ENCODE data around the gene TSC22D3.
"Not testable (repeated sequence)": the region's sequence is repeated elsewhere in the genome, so short reads cannot be mapped to it uniquely, and the experiment has no call there.

TSC22D3 gene

DNA sequence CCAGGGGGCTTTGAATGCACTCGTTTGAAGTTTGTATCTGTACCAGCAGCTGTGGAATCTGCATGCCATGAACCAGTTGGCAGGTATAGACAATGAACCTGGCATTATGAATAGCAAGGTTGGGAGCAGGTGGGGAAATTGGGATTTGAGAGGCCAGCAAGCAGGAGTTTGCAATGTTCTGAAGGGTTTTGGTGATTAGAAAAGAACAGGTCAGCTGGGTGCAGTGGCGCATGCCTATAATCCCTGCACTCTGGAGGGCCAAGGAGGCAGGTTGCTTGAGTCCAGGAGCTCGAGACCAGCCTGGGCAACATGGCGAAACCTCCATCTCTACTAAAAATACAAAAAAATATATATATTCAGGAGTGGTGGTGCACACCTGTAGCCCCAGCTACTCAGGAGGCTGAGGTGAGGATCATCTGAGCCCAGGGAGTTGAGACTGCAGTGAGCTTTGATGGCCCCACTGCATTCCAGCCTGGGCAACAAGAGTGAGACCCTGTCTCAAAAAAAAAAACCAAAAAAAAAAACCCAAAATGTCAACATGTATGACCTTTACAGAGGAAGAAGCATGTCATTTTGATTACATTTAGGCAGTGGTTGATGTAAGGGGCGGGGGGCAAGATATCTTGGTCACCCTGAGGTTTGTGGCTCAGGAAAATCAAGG lies 63.9 kb downstream of the TSC22D3 start:
- no peak for DNase-seq

DNA sequence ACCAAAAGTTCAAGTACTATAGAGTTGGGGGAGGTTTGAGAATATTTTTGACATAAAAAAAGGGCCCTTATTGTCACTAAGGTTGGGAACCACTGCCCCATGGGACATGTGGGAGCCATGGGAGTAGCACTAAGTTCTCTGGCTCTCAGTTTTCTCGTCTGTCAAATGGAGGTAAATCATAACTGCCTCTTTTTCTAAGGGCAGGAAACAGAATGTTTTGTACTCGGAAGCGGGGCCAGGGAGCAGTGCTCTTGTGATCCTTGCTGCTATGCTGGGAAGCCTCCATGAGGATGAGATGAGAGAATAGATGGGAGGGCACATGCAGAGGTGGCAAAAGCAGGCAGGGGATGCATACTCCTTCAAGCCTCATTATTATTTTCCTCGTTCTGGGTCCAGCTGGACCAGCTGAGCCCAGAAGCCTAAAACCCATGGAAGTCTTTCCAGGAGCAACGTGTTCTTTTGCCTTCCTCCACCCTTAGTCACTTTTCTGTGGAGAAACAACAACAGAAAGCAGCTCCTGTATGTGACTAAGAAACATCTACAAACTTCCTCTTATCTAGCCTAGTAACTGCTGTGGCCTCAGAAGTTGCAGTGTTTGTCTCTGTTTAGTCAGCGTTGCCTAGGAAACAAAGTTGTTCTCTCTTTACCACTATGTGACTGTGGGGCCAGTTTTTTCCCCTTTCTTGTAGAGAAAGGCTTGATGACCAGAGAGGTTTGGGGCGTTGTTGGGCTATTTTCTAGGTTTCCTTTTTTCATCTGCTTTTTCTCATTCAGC lies 64.8 kb downstream of the TSC22D3 start:
- DNase-seq = peak; percentile 71

DNA sequence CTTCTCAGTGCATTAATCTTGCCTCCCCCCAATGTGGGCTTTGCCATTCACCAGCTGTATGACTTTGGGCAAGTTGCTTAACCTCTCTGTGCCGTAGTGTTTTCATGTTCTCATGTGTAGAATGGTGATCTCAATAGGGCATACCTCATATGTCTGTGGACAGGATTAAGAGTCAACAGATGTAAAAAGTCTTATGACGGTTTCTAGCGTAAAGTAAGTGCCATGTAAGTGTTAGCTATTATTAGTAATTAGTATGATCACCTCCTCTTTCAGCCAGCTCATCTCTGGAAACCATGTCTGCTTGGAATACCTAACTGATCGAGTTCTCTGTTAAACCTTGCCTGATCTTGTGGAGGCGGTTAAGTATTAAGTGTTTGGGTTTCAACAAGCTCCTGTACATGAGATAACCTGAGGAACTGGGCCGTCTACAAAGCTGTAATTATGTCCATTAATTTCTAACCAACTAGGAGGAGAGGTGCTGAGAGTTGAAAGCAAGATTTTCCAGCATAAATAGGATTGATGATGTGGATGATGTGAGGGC lies 66.3 kb downstream of the TSC22D3 start:
- DNase-seq = no peak

DNA sequence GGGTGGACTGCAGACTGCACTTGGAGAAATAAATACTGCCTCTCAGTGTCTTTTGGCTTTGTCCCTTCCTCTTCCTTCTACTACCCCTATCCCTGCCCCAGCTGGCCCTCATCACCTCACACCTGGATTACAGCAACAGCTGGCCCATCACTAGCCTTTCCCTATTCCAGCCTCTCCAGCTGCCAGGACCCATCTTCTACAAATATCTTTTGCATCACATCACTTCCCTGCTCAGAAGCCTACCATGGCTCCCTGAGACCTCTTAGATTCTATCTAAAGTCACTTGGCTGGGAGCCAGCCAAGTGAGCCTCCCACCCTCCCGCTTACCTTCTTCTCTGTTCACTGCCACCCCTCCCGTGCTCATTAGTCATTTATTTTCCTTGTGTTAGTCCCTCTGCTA lies 66.8 kb downstream of the TSC22D3 start:
- DNase-seq = no peak

DNA sequence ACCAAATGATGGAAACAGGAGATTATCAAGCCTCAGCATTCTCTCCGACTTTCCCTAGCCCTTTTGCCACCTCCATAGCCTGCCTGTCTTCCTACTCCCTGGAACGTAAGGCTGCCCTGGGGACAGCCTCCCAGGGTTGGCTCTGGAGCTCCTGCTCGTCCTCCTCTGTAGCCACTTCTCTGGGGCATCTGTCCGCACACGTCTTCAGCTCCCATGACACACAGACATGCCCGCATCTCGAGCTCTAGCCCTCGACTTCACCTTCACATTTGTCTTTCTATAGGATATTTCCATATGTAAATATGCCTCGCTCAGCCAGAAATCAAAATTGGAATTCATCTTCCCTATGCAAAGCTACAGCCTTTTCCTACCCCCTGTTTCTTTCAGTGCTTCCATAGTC lies 67.7 kb downstream of the TSC22D3 start:
- DNase-seq = no peak

DNA sequence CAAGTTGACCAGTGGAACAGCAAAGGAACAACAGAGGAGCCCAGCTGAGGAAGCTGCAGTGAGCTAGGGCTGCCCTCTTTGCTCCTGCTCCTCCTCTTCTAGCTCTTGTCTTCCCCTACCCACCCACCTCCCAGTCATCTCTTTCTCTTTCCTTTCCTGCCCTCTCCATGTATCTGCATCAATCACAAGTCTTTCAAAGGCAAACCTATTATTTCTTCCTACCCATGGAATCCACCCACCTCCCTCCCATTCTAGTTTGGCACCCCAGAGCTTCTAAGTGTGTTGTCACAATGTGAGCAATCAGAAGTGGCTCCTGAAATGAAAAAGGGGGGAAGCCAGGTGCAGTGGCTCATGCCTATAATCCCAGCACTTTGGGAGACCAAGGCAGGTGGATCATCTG lies 69.3 kb downstream of the TSC22D3 start:
- DNase-seq = no peak

DNA sequence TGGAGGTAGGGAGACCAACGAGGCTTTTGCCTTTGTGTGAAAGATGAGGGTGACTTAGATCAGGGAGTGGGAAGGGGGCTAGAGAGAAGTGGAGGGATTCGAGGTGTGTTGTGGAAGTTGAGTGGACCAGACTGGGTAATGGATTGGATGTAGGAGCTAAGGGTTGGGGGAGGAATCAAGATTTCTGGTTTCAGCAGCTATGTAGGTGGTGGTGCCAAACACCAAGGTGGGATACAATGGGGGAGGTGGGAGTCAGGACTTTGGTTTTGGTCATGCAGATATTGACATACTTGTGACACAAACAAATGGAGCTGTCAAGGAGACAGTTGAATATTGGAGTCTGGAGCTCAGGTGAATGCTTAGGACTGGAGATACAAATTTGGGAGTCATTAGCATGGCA lies 71.0 kb downstream of the TSC22D3 start:
- DNase-seq = no peak

DNA sequence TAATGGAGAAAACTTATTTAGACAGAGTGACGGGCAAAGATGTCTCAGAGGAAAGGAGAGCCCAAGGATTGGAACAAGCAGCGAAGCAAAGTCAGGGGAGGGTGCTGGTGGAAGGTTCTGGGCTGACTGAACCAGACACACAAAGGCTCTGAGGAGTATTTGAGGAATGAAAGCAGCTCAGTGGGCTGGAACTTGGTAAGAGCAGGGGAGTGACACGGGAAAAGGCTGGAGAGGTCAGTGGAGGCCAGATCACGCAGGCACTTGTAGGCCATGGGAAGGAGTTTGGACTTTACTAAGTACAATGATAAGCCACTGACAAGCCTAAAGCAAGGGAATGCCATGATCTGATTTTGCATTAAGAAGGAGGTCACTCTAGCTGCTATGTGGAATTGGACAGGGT lies 71.4 kb downstream of the TSC22D3 start:
- DNase-seq = no peak

DNA sequence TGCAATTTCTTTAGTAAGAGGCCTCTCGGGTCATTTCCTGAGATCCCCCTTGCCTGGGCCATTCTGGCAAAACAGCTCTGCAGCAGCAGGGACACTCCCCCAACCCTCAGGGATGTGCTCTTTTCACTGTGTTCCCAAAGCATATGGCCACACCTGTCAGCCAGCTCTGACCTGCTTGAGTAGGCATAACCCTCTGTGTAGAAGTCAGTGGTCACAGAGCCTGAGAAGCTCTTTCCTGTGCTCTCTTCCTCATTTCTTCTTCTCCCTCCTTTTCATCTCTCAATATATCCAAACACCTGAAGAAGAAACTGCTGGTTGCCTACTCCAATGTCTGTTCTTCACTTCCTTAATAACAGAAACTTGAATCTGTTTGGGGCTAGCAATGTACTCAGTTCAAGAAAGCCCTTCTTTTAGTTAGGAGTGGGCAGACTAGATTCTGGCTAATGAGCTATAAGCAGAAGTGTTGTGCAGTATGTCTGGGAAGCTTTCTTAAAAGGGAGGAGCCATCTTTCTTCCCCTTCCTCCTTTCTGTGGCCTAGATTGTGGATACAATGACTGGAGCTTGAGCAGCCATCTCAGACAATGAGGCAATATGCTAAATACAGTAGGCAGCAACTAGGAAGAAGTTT lies 74.0 kb downstream of the TSC22D3 start:
- no peak for DNase-seq

DNA sequence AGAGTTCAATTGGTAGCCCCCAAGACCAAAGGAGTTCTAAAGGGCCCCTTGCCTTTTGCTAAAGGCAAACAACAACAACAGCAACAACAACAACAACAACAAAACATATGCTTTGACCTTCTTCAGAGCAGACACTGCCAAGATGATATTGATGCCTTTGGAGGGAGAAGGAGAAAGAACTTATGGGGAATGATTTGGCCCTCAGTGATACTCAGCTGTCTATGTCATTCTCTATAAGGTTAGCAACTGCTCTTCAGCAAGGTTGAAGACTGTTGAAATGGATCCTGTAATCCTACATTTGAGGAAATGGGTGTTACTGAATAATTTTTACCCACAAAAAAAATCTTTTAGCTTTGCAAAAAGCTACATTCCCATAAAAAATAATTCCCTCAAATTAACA lies 74.8 kb downstream of the TSC22D3 start:
- no peak for DNase-seq

DNA sequence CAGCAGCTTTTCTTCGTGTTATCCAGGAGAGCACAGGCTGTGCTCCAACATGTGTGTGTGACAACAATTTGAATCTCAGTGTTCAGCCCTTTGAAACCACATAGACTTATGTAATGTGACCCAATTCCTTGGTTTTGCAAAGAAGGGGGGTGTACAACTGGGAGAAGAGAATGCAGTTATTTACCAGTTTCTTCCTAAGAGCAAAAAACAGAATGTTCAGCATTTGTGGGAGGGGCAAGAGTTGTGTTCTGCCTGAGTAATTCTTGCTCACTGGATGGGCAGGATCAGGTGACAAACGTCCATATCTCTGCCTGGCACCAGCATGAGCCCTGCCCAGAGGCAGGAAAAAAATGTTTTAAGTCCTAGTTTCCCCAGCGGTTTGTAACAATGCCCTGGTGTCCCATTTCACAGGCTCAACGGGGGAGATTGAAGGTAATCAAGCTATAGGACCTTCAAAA lies 75.2 kb downstream of the TSC22D3 start:
- no peak for DNase-seq

DNA sequence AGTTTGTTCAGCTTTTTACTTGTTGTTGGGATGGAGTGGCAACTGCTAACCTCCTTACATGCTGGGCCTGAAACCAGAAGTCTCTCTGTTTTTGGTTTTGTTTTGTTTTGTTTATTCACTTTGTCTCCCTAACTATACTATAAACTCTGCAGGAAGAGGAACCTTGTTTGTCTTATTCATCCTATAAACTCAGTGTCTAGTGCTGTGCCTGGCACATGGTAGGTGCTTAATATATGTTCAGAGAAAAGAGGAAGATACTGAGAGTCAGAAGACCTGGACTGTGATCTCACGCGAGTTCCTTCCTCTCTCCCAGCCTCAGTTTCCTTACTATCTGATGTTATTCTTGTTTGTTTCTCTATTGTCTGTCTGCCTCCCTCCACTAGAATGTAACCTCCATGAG lies 76.0 kb downstream of the TSC22D3 start:
- DNase-seq = no peak

DNA sequence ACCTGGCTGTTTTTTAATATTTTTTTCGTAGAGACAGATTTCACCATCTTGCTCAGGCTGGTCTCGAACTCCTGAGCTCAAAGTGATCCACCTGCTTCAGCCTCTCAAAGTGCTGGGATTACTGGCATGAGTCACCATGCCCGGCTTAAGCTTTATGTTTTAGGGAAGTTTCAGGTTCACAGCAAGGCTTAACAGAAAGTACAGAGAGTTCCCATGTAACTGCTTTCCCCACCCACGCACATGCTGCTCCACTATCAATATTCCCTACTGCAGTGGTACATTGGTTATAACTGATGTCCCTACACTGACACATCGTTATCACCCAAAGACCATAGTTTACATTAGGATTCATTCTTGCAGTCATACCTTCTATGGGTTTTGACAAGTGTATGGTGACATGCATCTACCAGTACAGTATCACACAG lies 84.6 kb downstream of the TSC22D3 start:
- DNase-seq = no peak

DNA sequence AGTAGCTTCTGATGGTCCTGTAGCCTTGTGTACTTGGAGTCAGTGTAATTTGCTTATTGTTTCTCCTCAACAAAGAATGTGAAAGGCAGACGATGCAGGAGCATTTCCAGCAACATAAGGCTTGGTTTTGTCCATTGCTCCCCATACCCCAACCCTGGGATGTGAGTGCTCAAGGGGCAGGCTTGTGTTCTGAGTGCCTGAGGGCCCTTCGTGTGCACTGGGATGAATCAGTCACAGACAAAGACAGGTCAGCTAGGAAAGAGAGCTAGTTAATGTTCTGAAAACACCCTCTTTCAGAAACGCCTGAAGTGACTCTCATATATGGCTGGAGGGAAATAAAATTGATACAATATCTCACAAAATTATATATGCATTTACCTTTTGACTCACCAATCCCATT lies 88.1 kb downstream of the TSC22D3 start:
- no peak for DNase-seq

DNA sequence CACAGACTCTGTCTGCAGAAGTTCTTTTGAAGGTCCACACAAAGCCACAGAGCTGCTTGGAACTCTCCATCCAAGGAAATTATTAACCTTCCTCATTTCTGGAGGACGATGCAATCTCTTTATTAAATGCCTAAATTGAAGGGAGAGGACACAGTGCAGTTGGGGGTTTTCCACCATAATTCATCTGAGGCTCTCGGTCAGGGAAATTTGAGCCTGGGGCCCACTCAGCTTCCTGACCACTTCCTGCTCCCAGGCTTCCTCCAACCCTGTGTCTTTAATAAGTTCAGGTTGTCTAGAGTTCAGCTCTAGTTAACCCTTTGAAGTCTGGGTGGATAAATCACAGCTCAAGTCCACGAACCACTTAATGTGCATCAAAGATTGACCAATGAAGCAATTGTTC lies 88.8 kb downstream of the TSC22D3 start:
- DNase-seq = no peak

DNA sequence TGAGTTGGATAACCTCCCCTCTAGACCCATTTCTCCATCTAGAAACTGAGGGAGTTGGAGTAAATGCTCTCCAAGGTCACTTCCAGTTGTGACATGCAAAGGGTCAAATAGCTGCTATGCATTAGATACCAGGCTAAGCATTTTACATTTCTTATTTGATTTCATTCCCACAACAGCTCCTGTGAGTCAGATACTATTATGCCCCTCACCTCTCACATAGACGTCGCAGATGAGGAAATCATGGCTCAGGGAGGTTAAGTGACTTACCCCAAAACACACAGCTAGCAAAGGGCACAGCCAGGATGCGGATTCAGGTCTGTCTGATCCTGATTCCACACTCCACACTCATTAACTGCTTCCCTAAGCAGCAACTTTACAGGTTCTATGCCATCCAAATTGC lies 89.6 kb downstream of the TSC22D3 start:
- no peak for DNase-seq

DNA sequence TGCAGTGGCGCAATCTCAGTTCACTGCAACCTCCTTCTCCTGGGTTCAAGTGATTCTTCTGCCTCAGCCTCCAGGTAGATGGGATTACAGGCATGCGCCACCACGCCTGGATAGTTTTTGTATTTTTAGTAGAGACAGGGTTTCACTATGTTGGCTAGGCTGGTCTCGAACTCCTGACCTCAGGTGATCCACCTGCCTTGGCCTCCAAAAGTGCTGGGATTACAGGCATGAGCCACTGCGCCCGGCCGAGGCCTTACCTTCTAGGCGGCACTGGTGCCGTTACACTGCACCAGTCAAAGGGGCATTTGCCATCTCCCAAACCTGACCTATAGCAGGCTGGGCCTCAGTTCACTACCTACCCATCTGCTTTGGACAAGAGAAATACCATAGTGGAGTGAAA lies 90.0 kb downstream of the TSC22D3 start:
- DNase-seq = not testable (repeated sequence)

DNA sequence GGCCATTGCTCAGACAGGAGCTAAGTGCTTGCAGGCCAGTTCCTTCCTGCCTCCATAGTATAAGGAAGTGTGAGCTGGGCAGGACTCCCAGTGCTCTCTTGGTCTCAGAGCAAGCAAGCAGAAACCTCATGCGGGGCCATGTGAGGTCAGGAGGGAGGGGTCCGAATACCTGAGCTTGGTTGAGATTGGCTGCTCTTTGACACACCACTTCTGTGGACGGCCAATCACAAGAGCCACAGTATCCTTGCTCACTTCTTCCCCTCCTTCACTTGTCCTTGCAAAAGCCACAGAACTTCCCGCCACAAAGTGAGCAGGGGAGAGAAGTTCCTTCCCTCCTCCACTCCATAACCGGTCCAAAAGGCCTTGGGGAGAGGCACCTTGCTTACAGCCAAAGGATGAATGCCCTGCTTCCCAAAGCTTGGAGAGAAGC lies 90.6 kb downstream of the TSC22D3 start:
- DNase-seq = peak; percentile 67

DNA sequence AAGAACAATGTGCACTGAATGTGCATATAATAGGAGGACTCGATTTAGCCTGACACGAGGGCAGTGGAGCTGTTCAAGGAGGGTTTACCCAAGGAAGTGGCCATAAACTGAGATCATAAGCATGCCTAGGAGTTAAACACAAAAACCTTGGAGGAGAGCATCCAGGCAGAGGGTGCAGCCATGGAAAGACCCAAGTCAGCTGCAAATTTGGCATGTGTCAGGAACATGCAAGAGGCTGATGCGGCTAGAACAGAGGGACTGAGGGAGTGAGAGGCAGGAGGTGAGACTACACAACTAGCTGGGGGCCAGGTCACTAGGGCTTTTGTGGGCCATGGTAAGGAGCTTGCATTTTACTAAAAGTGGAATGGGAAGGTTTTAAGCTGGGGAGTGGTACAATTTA lies 91.7 kb downstream of the TSC22D3 start:
- DNase-seq = no peak

DNA sequence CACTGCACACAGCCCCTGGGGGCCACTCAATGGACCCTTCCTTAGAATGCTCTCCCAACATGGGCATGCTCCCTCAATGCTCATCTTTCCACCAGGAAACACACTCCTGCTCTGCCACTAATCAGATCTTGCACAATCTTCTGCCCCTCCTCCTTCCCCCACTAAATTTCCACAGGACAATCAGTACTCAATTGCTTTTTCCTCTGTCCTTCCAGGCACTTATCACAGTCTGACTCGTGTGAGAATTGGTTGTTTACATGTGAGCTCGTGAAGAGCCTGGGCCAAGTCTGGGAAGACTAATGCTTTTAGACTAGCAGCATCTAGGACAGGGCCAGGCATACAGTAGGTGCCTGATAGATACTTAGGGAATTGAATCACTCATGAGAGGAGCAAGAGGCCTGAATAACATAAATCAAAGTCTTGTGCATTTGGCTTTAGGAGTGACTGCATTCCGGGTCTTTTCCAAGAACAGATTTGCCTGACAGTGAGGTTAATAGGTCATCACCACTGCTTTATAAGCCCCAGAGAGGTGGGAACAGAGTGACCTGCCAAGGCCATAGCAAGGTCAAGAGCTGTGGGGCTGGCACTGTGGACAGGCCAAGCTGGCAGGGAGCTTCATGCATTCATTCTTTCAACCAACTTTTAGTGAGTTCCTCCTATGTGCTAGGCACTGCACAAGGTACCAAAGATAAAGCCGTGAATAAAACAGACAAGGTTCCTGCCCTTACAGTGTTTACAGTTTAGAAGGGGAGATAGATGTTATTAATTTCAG lies 92.3 kb downstream of the TSC22D3 start:
- no peak for DNase-seq

DNA sequence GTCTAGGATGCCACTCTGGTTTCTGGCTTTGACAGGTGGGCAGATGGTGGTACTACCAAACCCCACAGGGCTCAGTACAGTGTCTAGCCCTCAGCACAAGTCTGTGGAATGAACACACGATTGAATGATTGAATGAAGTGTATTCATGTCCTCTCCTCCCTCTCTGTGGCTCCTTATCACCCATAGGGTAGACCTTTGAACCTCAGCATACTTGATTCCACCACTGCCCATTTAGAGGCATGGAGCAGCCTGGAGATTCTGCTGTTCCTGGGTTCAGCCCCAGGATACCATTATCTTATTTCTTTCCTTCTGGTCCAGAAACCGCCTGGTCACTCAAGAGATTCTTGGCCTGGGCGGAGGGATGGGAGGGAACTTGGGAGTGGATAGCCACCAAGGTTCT lies 93.3 kb downstream of the TSC22D3 start:
- DNase-seq = no peak

DNA sequence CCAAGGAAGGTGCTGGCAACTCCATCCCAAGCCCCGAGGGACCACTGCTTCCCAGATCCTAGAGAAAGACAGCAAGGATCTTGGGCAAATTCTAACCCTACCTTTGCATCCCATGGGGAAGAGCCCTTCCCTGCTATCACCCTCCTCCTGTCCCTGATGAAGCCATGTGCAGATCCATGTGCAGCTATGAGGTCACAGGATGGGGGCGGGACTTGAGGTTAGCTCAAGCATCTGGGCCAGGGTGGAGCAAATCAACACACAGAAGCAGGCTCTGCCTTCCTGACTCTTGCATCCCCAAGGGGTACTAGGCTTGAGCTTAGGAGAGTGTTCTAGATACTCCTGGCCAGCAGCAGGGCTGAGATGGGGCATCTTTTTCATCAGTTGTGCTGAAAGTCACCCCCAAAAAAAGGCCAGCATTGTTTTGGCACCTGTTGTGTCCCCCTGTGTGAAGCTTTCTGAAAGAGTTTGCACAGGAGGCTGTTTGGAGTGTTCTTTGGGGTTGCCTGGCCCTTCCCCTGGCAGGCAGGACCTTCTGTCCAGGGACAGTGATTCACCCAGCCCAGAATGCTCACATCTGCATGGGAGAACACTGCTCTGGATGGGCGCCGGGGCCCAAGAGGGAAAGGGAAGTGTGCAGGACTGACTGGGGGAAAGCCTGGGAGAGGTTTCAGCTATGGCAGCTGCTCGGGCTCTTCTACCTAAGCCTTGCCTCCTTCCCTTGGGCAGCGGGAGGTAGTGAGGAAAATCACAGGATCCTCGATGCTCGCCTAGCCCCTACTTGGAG lies 96.4 kb downstream of the TSC22D3 start:
- no peak for DNase-seq
